DND-41 (cell line): Measurements from ENCODE around the gene TYRO3.

ENCODE experiments used
- CTCF ChIP-seq: IDR thresholded peaks from 2 replicates; pipeline ENCODE4 v1.5.1; 2012; ENCODE audit warnings: borderline replicate concordance, low read length, moderate library complexity, mild to moderate bottlenecking; ENCODE audit not compliant: poor library complexity, severe bottlenecking; ENCODE audit errors: extremely low read depth
- EZH2 ChIP-seq: IDR thresholded peaks from 3 replicates; pipeline ENCODE4 v1.6.1; 2012; ENCODE audit warnings: borderline replicate concordance, low read depth, mild to moderate bottlenecking, moderate library complexity, low read length, inconsistent platforms; ENCODE audit not compliant: severe bottlenecking

GRCh38 chr15:41530363-41530956, 28.6 kb upstream of the TYRO3 start:
- TF ChIP-seq EZH2 (no peak), CTCF (no peak)
